ENCODE measurements around the gene CNDP2. TPM values are rescaled to one million over a fixed set of nuclear protein-coding genes. Genes with fewer than 3 reads are reported as not detected.

Gene CNDP2
- polyA plus RNA-seq, 2 of the 4 experiments (the other 2 are of a cell fraction), result 93.7 to 106 TPM

- Histone ChIP-seq H3K9me3 (0 out of 3 replicates have a peak, but pooled peaks cover 4% of the 10 kb centered on the region), H3K4me2 (no peak overlapping the region), H3K4me3 (no peak overlapping the region), H3K4me1 (no peaks in the 10 kb centered on the region), H3K27ac (no peak overlapping the region)
- no peak for DNase-seq (ENCODE audit: low read depth in 1 of 2, low spot score in 1 of 2)
- TF ChIP-seq MAX (IDR thresholded peaks at IDR 0.05), result no peak
- no peak for TF ChIP-seq JUNB (IDR thresholded peaks at IDR 0.05)
- no peak for ATAC-seq
- 3% methylated on average over 3 of the region's 3 CpGs for WGBS (ENCODE audit: missing lambda C conversion rate)
- no peak for FAIRE-seq
- POLR2A ChIA-PET, result no interaction called here
- CTCF ChIA-PET, result interaction anchor here (0.6 to 3.3 kb wide), 23 partner anchors 13 to 469 kb away, joined by 3 to 36 read pairs (median 4); partner anchors contain the start of genes CNDP1 and CNDP2
These were observed 55.3 kb downstream of the CNDP2 start for GRCh38 chr18:74551452-74551851.

- H3K27ac ChIP-seq, result no peak overlapping the region
- no peak overlapping the region for H3K4me2 ChIP-seq
- no peak for TF ChIP-seq BHLHE40 (IDR thresholded peaks at IDR 0.05; ENCODE audit: low read depth, low read length)
- TF ChIP-seq RCOR1 (IDR thresholded peaks at IDR 0.05; ENCODE audit: low read depth, low read length), result no peak
- no peak for TF ChIP-seq FOXS1 (CRISPR knock-in tag; IDR thresholded peaks at IDR 0.05)
- TF ChIP-seq SMC3 (IDR thresholded peaks at IDR 0.05), result peak; percentile 43; the same call in 2 of the 3 replicates
- TF ChIP-seq FOSL2 (IDR thresholded peaks at IDR 0.05), result no peak
- no peak for TF ChIP-seq FOSL2 (CRISPR knock-in tag; IDR thresholded peaks at IDR 0.05)
- TF ChIP-seq ATOH8 (CRISPR knock-in tag; IDR thresholded peaks at IDR 0.05; ENCODE audit: low read depth), result no peak
- peak; percentile 70 for TF ChIP-seq CTCF (IDR thresholded peaks at IDR 0.05)
- peak; percentile 74 to 79 for TF ChIP-seq RAD21 (conservative IDR thresholded peaks at IDR 0.05 in 1 of 2, IDR thresholded peaks at IDR 0.05 in 1 of 2)
- peak; percentile 98 to 100 for ATAC-seq
- H3K4me3 ChIP-seq, result no peak overlapping the region
- WGBS (ENCODE audit: missing lambda C conversion rate), result under 1% methylated on average over 5 of the region's 5 CpGs
- DNase-seq (ENCODE audit: low read depth in 1 of 2, low spot score in 1 of 2), result peak; percentile 70 to 71
- H3K4me1 ChIP-seq, result no peaks in the 10 kb centered on the region
- ChIA-PET POLR2A (no interaction called here), CTCF (interaction anchor here (0.6 to 3.3 kb wide), 25 partner anchors 8 to 469 kb away, joined by 3 to 36 read pairs (median 4); partner anchors contain the start of genes CNDP1 and CNDP2)
- H3K9me3 ChIP-seq, result 0 out of 3 replicates have a peak, but pooled peaks cover 4% of the 10 kb centered on the region
- FAIRE-seq, result no peak
These were observed 55.9 kb downstream of the CNDP2 start for GRCh38 chr18:74551936-74552555.

GRCh38 chr18:74556126-74556525 lies 60.0 kb downstream of the CNDP2 start:
- Histone ChIP-seq H3K9me3 (no peaks in the 10 kb centered on the region), H3K4me1 (no peaks in the 10 kb centered on the region), H3K27ac (no peak overlapping the region), H3K4me2 (no peak overlapping the region), H3K4me3 (no peak overlapping the region)
- POLR2A ChIA-PET, result no interaction called here
- CTCF ChIA-PET, result no interaction called here
- FAIRE-seq, result no peak
- TF ChIP-seq FOXS1 (CRISPR knock-in tag; IDR thresholded peaks at IDR 0.05), result no peak
- TF ChIP-seq GATA3 (IDR thresholded peaks at IDR 0.05; ENCODE audit: borderline replicate concordance), result no peak
- no peak for TF ChIP-seq NPAS2 (CRISPR knock-in tag; IDR thresholded peaks at IDR 0.05; ENCODE audit: borderline replicate concordance)
- TF ChIP-seq JUN (IDR thresholded peaks at IDR 0.05), result no peak
- no peak for ATAC-seq
- 64% methylated on average over 11 of the region's 11 CpGs for WGBS (ENCODE audit: missing lambda C conversion rate)
- no peak for DNase-seq (ENCODE audit: low read depth in 1 of 2, low spot score in 1 of 2)

GRCh38 chr18:74558096-74558495 lies 61.9 kb downstream of the CNDP2 start:
- Histone ChIP-seq H3K4me1 (no peaks in the 10 kb centered on the region), H3K4me2 (no peak overlapping the region), H3K27ac (no peak overlapping the region), H3K9me3 (no peaks in the 10 kb centered on the region), H3K4me3 (no peak overlapping the region)
- DNase-seq (ENCODE audit: low read depth in 1 of 2, low spot score in 1 of 2) (no peak), ATAC-seq (no peak), FAIRE-seq (no peak)
- ChIA-PET POLR2A (no interaction called here), CTCF (no interaction called here)
- 17% methylated on average over 4 of the region's 4 CpGs for WGBS (ENCODE audit: missing lambda C conversion rate)
- TF ChIP-seq NPAS2 (CRISPR knock-in tag; IDR thresholded peaks at IDR 0.05; ENCODE audit: borderline replicate concordance) (no peak), TFCP2L1 (CRISPR knock-in tag; IDR thresholded peaks at IDR 0.05) (no peak), ZFP36 (IDR thresholded peaks at IDR 0.05; ENCODE audit: borderline replicate concordance, partially characterized antibody) (no peak), SREBF2 (IDR thresholded peaks at IDR 0.05) (no peak), MYC (IDR thresholded peaks at IDR 0.05; ENCODE audit: borderline replicate concordance, low read length) (no peak), HOXA7 (CRISPR knock-in tag; IDR thresholded peaks at IDR 0.05) (no peak), RAD21 (conservative IDR thresholded peaks at IDR 0.05 in 1 of 2, IDR thresholded peaks at IDR 0.05 in 1 of 2) (no peak), RCOR1 (IDR thresholded peaks at IDR 0.05; ENCODE audit: low read depth, low read length) (no peak), KDM1A (IDR thresholded peaks at IDR 0.05; ENCODE audit: low read depth) (no peak), CBX2 (IDR thresholded peaks at IDR 0.05; ENCODE audit: borderline replicate concordance, low read depth) (no peak), ZNF302 (CRISPR knock-in tag; IDR thresholded peaks at IDR 0.05) (no peak), BCL3 (IDR thresholded peaks at IDR 0.05) (no peak), JUN (IDR thresholded peaks at IDR 0.05) (no peak), NFE2L2 (conservative IDR thresholded peaks at IDR 0.05; ENCODE audit: low read length) (no peak), MAZ (IDR thresholded peaks at IDR 0.05; ENCODE audit: borderline replicate concordance, low read depth, low read length) (no peak), GATA3 (IDR thresholded peaks at IDR 0.05; ENCODE audit: borderline replicate concordance) (no peak), RARB (CRISPR knock-in tag; IDR thresholded peaks at IDR 0.05) (no peak), TP53 (CRISPR knock-in tag; IDR thresholded peaks at IDR 0.05) (no peak), EP300 (IDR thresholded peaks at IDR 0.05) (no peak)

Data from A549 (cell line).